ENCODE results near the gene HERC4.
"Not testable (repeated sequence)": the region's sequence is repeated elsewhere in the genome, so short reads cannot be mapped to it uniquely, and the experiment has no call there.

HERC4 gene

GRCh38 chr10:68010426-68010940, 64.6 kb downstream of the HERC4 start:
- H3K9me3 Mint-ChIP-seq, result no peaks in the 10 kb centered on the region
- DNase-seq (ENCODE audit: low spot score in 2 of 2), result no peak
- ATAC-seq (replicated peaks; ENCODE audit: extremely low read depth, poor library complexity, severe bottlenecking), result no peak
- H3K27me3 Mint-ChIP-seq, result no peaks in the 10 kb centered on the region
- no peak overlapping the region for H3K4me3 Mint-ChIP-seq
- peaks cover 11% of the 10 kb centered on the region for H3K36me3 Mint-ChIP-seq (ENCODE audit: insufficient read depth)
- peaks cover 8% of the 10 kb centered on the region for H3K4me1 Mint-ChIP-seq
- no peak overlapping the region for H3K27ac Mint-ChIP-seq (ENCODE audit: low read depth)

- peaks cover 14% of the 10 kb centered on the region for H3K4me1 Mint-ChIP-seq
- H3K4me3 Mint-ChIP-seq, result no peak overlapping the region
- H3K27ac Mint-ChIP-seq (ENCODE audit: low read depth), result peak overlapping the region; percentile 41
- DNase-seq (ENCODE audit: low spot score in 2 of 2) (no peak), ATAC-seq (replicated peaks; ENCODE audit: extremely low read depth, poor library complexity, severe bottlenecking) (no peak)
- H3K27me3 Mint-ChIP-seq, result no peaks in the 10 kb centered on the region
- no peaks in the 10 kb centered on the region for H3K9me3 Mint-ChIP-seq
- H3K36me3 Mint-ChIP-seq (ENCODE audit: insufficient read depth), result peaks cover 9% of the 10 kb centered on the region
Observed at GRCh38 chr10:68007356-68007755, 67.7 kb downstream of the HERC4 start.

GRCh38 chr10:68001539-68001938, 73.5 kb downstream of the HERC4 start:
- Mint-ChIP-seq H3K4me1 (peaks cover 10% of the 10 kb centered on the region), H3K36me3 (ENCODE audit: insufficient read depth) (peaks cover 17% of the 10 kb centered on the region), H3K4me3 (no peak overlapping the region), H3K27ac (ENCODE audit: low read depth) (no peak overlapping the region), H3K9me3 (no peaks in the 10 kb centered on the region), H3K27me3 (no peaks in the 10 kb centered on the region)
- no peak for DNase-seq (ENCODE audit: low spot score in 2 of 2)
- no peak for ATAC-seq (replicated peaks; ENCODE audit: extremely low read depth, poor library complexity, severe bottlenecking)

- no peaks in the 10 kb centered on the region for H3K27me3 Mint-ChIP-seq
- no peak for DNase-seq (ENCODE audit: low spot score in 2 of 2)
- H3K4me3 Mint-ChIP-seq, result no peak overlapping the region
- no peaks in the 10 kb centered on the region for H3K9me3 Mint-ChIP-seq
- H3K36me3 Mint-ChIP-seq (ENCODE audit: insufficient read depth), result peaks cover 17% of the 10 kb centered on the region
- no peak overlapping the region for H3K27ac Mint-ChIP-seq (ENCODE audit: low read depth)
- ATAC-seq (replicated peaks; ENCODE audit: extremely low read depth, poor library complexity, severe bottlenecking), result no peak
- peaks cover 9% of the 10 kb centered on the region for H3K4me1 Mint-ChIP-seq
Observed at GRCh38 chr10:68001000-68001399, 74.1 kb downstream of the HERC4 start.

GRCh38 chr10:67990093-67990492, 85.0 kb downstream of the HERC4 start:
- H3K27ac Mint-ChIP-seq (ENCODE audit: low read depth), result peak overlapping the region; percentile 67
- ATAC-seq (replicated peaks; ENCODE audit: extremely low read depth, poor library complexity, severe bottlenecking) (no peak), DNase-seq (ENCODE audit: low spot score in 2 of 2) (no peak)
- H3K4me1 Mint-ChIP-seq, result peaks cover 14% of the 10 kb centered on the region
- no peaks in the 10 kb centered on the region for H3K9me3 Mint-ChIP-seq
- H3K36me3 Mint-ChIP-seq (ENCODE audit: insufficient read depth), result peaks cover 32% of the 10 kb centered on the region
- no peak overlapping the region for H3K4me3 Mint-ChIP-seq
- no peaks in the 10 kb centered on the region for H3K27me3 Mint-ChIP-seq

- Mint-ChIP-seq H3K27ac (ENCODE audit: low read depth) (no peak overlapping the region), H3K4me1 (peaks cover 14% of the 10 kb centered on the region), H3K27me3 (no peaks in the 10 kb centered on the region), H3K4me3 (no peak overlapping the region), H3K9me3 (no peaks in the 10 kb centered on the region), H3K36me3 (ENCODE audit: insufficient read depth) (peaks cover 35% of the 10 kb centered on the region)
- ATAC-seq (replicated peaks; ENCODE audit: extremely low read depth, poor library complexity, severe bottlenecking), result no peak
- DNase-seq (ENCODE audit: low spot score in 2 of 2), result no peak
Observed at GRCh38 chr10:67988606-67989005, 86.5 kb downstream of the HERC4 start.

GRCh38 chr10:67982603-67983002, 92.5 kb downstream of the HERC4 start:
- H3K36me3 Mint-ChIP-seq (ENCODE audit: insufficient read depth), result peaks cover 39% of the 10 kb centered on the region
- H3K27ac Mint-ChIP-seq (ENCODE audit: low read depth); H3K27me3 Mint-ChIP-seq; ATAC-seq (replicated peaks; ENCODE audit: extremely low read depth, poor library complexity, severe bottlenecking); H3K9me3 Mint-ChIP-seq; H3K4me3 Mint-ChIP-seq; DNase-seq (ENCODE audit: low spot score in 2 of 2): not testable (repeated sequence)
- H3K4me1 Mint-ChIP-seq, result peaks cover 26% of the 10 kb centered on the region

- Mint-ChIP-seq H3K27ac (ENCODE audit: low read depth) (peak overlapping the region; percentile 48), H3K36me3 (ENCODE audit: insufficient read depth) (peaks cover 37% of the 10 kb centered on the region), H3K4me1 (peaks cover 26% of the 10 kb centered on the region), H3K9me3 (no peaks in the 10 kb centered on the region), H3K27me3 (no peaks in the 10 kb centered on the region), H3K4me3 (no peak overlapping the region)
- DNase-seq (ENCODE audit: low spot score in 2 of 2) (no peak), ATAC-seq (replicated peaks; ENCODE audit: extremely low read depth, poor library complexity, severe bottlenecking) (no peak)
Observed at GRCh38 chr10:67978749-67979148, 96.3 kb downstream of the HERC4 start.

GRCh38 chr10:67977251-67977650, 97.8 kb downstream of the HERC4 start:
- Mint-ChIP-seq H3K9me3 (no peaks in the 10 kb centered on the region), H3K27me3 (no peaks in the 10 kb centered on the region), H3K36me3 (ENCODE audit: insufficient read depth) (peaks cover 33% of the 10 kb centered on the region), H3K27ac (ENCODE audit: low read depth) (no peak overlapping the region), H3K4me1 (peaks cover 22% of the 10 kb centered on the region), H3K4me3 (no peak overlapping the region)
- DNase-seq (ENCODE audit: low spot score in 2 of 2) (no peak), ATAC-seq (replicated peaks; ENCODE audit: extremely low read depth, poor library complexity, severe bottlenecking) (no peak)

GRCh38 chr10:67976292-67977245, 98.5 kb downstream of the HERC4 start:
- H3K27ac Mint-ChIP-seq (ENCODE audit: low read depth), result no peak overlapping the region
- H3K36me3 Mint-ChIP-seq (ENCODE audit: insufficient read depth), result peaks cover 35% of the 10 kb centered on the region
- no peaks in the 10 kb centered on the region for H3K9me3 Mint-ChIP-seq
- H3K4me1 Mint-ChIP-seq, result peaks cover 16% of the 10 kb centered on the region
- no peaks in the 10 kb centered on the region for H3K27me3 Mint-ChIP-seq
- DNase-seq (ENCODE audit: low spot score in 2 of 2), result no peak
- H3K4me3 Mint-ChIP-seq, result no peak overlapping the region
- ATAC-seq (replicated peaks; ENCODE audit: extremely low read depth, poor library complexity, severe bottlenecking), result no peak

- DNase-seq (ENCODE audit: low spot score in 2 of 2), result no peak
- Mint-ChIP-seq H3K36me3 (ENCODE audit: insufficient read depth) (peaks cover 35% of the 10 kb centered on the region), H3K9me3 (no peaks in the 10 kb centered on the region), H3K4me3 (no peak overlapping the region), H3K4me1 (peaks cover 11% of the 10 kb centered on the region), H3K27me3 (no peaks in the 10 kb centered on the region), H3K27ac (ENCODE audit: low read depth) (no peak overlapping the region)
- ATAC-seq (replicated peaks; ENCODE audit: extremely low read depth, poor library complexity, severe bottlenecking), result no peak
Observed at GRCh38 chr10:67975871-67976270, 99.2 kb downstream of the HERC4 start.

- H3K4me3 Mint-ChIP-seq, result no peak overlapping the region
- H3K9me3 Mint-ChIP-seq, result no peaks in the 10 kb centered on the region
- no peak overlapping the region for H3K27ac Mint-ChIP-seq (ENCODE audit: low read depth)
- H3K36me3 Mint-ChIP-seq (ENCODE audit: insufficient read depth), result peaks cover 26% of the 10 kb centered on the region
- H3K4me1 Mint-ChIP-seq, result peaks cover 21% of the 10 kb centered on the region
- ATAC-seq (replicated peaks; ENCODE audit: extremely low read depth, poor library complexity, severe bottlenecking) (no peak), DNase-seq (ENCODE audit: low spot score in 2 of 2) (no peak)
- H3K27me3 Mint-ChIP-seq, result no peaks in the 10 kb centered on the region
Observed at GRCh38 chr10:67971311-67971710, 103.8 kb downstream of the HERC4 start.

GRCh38 chr10:67969875-67970274, 105.2 kb downstream of the HERC4 start:
- Mint-ChIP-seq H3K4me1 (peaks cover 21% of the 10 kb centered on the region), H3K27ac (ENCODE audit: low read depth) (no peak overlapping the region), H3K9me3 (no peaks in the 10 kb centered on the region), H3K27me3 (no peaks in the 10 kb centered on the region), H3K4me3 (no peak overlapping the region), H3K36me3 (ENCODE audit: insufficient read depth) (peaks cover 26% of the 10 kb centered on the region)
- no peak for ATAC-seq (replicated peaks; ENCODE audit: extremely low read depth, poor library complexity, severe bottlenecking)
- no peak for DNase-seq (ENCODE audit: low spot score in 2 of 2)

Measured in central memory CD8-positive, alpha-beta T cell (primary cell).